Stimulated activated CD4-positive, alpha-beta T cell treated with anti-CD3 and anti-CD28 coated beads, Interleukin-15, amount 100 ng/mL, for 24 hours (primary cell): Measurements from ENCODE around the gene ARSA.

Source experiments
- DNase-seq: peaks from one replicate; pipeline ENCODE4 v3.0.0-alpha.2; 2020

The ARSA gene

DNA sequence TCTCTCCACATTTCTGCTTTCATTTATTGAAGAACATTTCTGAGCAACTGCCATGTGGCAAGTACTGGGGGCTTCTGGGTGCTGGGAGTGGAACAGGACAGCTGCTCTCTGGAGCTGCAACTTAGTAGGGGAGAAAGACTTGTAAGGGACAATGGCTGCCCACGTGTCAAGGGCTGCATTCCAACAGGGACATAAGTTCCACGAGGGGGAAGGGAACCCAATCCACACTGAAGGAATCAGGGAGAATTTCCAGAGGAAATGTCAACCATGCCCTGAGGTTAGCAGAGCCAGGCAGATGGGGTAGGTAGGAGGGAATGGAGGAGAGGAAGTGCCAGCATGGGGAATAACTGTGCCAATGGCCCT, 25.6 kb downstream of the ARSA start:
- DNase-seq: no peak

DNA sequence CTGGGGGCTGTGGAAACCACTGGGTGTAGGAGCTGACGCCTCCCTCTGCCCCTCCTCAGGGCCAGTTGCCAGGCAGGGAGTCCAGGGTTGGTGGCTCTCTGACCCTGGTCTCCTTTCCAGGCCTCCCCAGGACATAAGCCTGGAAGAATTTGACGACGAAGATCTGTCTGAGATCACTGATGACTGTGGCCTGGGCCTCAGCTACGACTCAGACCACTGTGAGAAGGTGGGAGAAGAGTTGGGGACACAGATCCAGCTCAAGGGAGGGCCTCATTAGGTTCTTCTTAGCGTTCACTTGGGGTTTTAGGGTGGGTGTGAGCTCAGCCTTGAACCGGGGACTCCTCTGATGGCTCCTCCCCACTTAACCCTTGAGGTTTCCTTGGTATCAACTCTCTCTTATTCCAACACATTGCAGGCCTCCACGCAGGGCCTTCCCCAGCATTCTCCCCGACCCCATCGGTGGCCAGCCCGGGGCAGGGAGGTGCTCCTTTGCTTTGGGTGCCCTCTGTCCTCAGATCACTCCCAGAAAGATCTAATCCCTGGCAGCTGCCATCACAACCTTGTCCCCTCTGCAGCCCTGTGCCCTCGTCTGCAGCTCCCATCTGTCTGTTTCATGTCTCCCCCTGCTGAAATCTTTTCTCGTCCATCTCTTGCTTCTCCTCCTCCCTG, 26.1 kb downstream of the ARSA start:
- no peak for DNase-seq

DNA sequence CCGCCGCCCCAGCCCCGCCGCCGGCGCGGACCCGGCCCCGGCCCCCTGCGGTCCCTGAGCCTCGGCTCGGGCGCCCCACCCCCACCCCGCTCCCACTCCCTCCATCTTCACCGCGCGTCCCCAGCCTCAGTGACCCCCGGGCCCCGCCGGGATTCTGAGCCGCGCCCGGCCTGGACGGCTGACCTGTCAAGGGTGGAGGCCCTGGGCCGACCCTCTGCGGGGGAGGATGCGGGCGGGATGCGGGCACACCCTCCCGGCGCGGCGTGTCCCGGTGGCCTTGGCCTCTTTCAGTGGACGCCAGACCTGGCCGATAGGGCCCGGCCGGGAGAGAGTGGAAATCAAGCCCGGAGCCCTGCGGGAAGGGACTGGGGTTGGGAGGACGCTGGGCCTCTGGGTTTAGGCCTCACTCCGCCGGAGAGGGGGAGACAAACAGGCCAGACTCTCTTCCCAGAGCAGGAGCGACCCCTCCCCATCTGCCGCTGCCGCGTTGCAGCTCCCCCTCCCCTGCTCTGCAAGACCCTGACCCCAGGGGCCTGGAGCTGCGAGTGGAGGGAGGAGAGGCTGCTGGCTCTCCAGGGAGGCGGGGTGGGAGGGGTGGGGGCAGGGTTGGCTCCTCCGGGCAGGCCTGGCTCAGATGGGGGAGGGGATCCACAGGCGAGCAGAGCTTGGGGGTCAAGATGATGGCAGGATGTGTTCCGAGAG, 26.8 kb downstream of the ARSA start:
- no peak for DNase-seq

DNA sequence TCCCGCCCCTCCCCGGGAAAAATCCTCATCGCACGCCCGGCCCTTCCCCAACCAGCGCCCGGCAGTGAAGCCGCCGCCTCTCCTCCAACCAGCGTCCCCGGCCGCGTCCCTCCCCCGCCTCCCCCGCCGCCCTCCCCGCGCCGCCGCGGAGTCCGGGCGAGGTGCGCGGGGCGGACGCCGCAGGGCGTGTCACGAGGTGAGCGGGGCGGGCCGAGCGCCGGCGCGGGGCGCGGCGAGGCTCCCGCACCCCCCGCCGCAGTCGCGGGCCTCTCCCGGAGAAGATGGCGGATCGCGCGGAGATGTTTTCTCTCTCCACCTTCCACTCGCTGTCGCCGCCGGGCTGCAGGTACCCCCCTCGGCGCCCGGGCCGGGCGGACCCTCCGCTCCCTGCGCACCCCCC, 27.4 kb downstream of the ARSA start, which contains the start of gene MAPK8IP2:
Gene MAPK8IP2, plus strand, starts transcription at position 256 of the 400 bp plus-strand sequence. Its CDS starts 26 bp downstream, at position 282.
- DNase-seq: peak; percentile 30

DNA sequence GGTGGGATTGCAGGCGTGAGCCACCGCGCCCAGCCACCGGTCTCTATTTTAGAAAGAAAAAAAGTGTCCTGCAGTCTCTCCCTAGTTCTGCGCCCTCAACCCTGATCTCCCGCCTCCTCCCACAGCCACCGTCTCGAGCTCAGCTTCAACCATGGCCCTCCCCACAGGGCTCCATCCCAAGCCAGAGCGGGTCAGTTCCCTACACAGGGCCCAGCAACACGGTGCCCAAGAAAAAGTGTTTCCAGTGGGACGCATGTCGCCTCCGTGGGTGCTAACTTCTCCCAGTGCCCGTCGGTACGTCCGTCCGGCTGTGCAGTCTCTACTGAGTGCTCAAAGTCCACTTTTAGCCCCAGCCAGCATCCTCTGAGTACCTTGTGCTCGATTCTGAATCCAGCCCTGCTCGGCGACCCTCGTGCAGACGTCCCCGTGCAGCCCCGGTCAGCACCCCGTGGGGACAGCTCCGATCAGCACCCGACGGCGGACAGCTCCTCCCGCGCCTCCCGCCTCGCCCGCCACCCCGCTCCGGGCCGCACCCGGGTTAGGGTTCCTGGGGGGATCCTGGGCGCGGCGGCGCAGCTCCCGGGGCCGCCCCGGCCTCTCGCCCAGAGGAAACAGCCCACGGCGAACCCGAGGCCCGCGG, 28.0 kb downstream of the ARSA start:
- DNase-seq: peak; percentile 67

DNA sequence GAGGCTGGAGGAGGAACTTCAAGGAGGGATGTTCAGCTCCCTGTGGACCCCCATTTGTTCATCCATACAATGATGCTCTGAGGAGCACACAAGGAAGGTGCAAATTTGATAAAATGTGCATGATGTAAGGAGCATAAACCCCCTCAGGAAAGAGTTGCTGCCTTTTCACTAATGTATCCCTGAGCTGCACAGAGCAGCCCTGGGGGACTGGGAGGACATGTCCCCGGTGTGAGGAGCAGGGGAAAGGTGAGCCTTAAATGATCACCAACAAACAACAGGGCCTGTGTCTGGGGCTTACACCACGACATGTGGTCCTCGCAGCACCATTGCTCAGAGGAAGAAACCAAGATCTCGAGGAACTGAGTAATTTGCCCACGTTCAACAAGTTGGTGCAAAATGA, 30.9 kb downstream of the ARSA start:
- DNase-seq: no peak

DNA sequence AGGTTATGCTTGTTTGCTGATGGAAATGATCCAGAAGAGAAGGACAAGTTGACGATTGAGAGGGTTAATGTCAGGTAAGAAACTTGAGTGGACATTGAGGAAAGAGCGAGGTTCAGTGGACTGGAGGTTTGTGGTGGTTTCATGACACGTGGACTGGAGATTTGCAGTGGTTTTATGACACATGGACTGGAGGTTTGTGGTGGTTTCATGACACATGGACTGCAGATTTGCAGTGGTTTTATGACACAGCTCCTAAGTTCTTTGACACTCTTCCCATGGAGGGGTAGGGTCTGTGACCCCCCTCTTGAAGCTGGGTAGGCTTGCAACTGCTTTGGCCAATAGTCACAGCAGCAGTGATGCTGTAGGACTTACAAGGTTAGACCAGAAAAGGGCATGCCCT, 32.8 kb downstream of the ARSA start:
- DNase-seq: no peak

DNA sequence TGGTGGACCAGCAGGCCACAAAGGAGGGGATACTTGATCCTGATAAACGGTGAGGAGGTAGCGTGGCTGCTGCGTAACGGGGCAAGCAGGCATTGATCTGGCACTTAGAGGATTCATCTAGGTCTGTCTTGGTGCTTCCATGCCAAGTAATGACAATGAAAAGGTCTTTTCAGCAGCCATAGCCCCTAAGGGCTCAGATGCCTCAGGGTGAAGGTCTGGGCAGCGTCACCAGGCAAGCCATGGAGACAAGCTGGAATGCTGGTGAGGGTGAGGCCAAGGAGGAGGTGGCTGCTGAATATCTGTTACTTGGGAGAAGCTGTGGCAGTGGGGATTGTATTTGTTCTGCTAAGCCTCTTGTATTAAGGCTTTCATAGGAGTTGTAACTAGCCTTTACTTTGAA, 40.5 kb downstream of the ARSA start:
- no peak for DNase-seq

DNA sequence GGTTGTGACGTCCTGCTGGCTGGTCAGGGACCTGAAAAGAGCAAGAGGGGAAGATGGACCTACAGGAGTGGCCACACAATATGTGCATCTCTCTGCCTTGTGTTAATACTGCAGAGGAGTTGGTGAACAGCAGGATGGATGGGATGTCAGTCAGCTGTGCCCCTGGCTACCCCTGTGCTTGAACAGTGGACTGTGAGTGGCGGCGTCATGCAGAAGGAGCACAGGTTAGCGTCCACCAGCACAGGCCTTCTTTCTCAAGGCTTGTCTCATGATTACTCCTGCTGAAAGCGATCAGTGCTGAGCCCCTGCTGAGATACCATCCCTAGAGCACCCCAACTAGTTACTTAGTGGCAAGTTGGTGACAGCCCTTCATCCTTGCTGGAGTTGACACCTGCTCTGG, 41.5 kb downstream of the ARSA start:
- no peak for DNase-seq

DNA sequence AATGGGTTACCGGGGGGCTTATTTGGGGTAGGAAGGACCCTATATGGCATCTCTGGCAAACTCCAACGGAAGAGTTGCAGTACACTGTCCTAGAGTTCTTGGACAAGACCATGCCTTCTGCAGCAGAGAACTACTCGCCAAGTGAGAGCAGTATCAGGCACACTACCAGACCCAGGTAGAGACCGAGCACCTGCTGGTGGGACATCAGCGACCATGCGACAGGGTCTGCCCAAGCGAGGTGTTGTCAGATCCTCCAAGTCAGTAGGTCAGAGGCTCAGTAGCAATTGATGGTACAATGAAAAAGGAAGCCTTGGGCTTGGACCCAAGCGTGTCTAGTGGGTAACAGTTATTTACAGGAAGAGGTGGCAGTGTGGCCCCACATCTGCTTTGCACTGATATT, 42.2 kb downstream of the ARSA start:
- no peak for DNase-seq

DNA sequence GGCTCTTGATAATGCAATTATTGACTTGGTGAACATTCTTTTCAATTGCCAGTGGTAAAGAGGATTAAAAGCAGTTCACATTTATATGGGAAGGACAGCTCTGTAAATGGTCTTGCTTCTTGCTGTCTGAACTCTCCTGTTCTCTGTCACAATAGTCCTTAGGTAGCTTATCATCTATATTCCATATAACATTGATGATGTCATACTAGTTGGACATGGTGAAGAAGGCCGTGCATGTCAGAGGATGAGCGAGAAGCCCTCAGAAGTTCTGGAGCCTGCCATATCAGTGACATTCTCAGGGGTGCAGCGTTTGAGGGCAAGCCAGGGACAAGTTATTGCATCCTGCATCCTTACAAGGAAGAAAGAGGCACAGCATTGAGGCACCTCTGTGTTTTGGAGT, 42.7 kb downstream of the ARSA start:
- DNase-seq: no peak

DNA sequence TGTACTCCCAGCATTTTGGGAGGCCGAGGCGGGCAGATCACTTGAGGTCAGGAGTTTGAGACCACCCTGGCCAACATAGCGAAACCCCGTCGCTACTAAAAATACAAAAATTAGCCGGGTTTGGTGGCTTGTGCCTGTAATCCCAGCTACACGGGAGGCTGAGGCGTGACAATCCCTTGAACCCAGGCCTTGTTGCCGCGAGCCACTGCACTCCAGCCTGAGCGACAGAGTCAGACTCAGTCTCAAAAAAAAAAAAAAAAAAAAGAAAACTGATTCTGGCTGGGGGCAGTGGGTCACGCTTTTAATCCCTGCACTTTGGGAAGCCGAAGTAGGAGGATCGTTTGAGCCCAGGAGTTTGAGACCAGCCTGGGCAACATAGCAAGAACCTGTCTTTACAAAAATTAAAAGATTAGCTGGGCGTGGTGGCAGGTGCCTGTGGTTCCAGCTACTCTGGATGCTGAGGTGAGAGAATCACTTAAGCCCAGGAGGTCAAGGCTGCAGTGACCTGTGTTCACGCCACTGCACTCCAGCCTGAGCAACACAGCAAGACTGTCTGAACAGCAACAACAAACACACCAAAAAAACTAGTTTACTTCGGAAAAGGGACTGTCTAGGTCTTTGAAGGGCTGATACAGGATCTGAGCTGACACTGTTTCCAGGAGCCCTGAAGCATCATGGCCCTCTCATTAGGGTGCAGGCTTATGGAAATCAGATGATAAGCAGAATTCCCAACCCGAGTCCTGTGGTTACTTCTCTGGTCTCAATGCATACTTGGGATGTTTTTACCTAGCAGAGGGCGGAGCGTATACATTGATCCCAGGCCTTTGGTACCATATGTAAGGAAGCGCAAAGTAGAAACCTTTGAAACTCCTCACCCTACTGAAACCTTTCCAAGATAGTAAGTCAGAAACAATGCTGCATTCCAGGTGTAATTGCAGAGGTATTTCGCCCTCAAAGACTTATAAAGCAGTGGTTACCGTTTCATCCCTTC, 43.6 kb downstream of the ARSA start:
- no peak for DNase-seq

DNA sequence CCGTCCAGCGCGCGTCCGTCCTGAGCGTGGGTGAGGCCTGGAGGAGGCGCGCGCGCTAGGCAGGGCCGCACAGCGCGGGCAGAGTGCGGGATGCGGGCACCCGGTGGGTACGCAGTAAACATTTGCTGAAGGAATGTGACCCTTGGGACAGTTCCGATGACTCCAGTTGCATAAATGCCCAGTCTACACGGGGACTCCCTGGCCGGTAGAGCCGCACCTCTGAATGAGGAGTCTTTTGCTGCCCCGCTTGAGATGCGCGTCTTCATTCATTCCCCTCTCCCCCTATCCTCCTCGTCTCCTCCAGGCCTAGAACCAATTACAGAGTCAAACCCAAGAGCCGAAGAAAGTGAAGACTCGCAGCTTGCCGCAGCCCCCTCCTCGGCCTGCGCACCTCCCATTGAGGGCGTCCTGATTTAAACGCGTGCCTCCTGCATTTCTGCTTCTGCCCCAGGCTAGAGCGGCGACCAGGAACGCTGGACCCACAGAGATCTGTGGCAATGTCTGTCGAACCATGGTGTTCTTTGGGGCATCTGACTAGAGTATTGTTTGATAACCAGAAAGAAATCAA, 44.6 kb downstream of the ARSA start:
- no peak for DNase-seq

DNA sequence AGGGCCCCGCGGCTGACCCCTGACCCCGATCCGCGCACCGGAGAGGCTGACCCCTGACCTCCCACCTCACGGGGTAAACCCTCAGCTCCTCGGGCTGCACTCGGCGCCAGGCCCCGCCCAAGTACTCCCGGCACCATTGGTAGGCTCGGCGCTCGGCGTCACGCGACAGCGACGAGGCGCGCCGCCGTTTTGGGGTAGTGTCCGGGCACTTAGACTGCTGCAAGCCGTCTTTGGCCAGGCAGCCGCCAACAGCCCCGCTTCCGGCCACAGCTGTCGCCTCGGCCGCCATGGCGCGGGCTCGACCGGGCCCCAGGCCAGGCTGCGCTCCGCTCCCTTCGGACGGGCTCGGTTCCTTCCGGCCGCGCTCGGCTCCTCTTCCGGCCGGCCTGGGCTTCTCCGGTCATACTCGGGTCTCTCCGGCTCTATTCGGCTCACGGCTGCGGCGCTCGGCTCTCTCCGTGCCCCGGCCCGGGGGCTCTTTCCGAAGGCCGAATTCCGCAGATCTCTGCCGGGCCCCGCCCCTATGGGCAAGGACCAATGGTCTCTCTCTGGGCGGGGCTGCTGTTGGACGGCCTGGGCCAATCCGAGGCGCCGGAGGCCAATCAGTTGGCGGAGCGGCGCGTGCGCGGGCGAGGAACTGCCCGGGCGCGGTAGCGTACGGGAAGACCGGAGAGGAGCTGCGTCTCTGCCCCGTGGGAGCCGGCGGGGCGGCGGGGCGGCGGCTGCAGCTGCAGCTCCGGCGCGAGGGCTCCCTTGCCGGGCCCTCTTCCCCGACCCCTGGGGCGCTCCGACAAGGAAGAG, 45.3 kb downstream of the ARSA start, which contains the start of gene CHKB:
Gene CHKB, minus strand, starts transcription at position 357 of the 801 bp plus-strand sequence. Its CDS starts 68 bp downstream, at position 289.
- DNase-seq: peak; percentile 99

DNA sequence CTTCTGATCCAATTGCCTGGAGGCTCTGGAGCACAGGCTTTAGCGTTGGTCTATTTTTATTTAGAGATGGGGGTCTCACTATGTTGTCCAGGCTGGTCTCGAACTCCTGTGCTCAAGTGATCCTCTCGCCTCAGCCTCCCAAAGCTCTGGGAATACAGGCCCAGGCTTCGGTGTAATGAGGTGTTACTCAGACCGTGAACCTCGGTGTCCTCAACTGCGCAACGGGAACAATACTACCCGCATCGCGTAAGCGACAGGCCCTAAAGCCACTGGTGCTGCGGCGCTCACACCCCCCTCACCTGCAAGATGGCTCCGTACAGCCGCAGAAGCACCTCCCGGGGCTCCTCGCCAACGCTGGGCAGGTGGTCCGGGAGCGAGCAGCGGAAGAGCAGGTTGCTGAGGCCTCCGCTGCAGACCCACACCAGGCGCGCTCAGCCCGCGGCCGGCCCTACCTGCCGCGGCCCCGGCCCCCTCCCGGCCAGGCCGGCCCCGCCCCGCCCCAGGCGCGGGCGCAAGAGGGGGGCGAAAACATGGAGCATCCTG, 45.9 kb downstream of the ARSA start:
- DNase-seq: peak; percentile 55

DNA sequence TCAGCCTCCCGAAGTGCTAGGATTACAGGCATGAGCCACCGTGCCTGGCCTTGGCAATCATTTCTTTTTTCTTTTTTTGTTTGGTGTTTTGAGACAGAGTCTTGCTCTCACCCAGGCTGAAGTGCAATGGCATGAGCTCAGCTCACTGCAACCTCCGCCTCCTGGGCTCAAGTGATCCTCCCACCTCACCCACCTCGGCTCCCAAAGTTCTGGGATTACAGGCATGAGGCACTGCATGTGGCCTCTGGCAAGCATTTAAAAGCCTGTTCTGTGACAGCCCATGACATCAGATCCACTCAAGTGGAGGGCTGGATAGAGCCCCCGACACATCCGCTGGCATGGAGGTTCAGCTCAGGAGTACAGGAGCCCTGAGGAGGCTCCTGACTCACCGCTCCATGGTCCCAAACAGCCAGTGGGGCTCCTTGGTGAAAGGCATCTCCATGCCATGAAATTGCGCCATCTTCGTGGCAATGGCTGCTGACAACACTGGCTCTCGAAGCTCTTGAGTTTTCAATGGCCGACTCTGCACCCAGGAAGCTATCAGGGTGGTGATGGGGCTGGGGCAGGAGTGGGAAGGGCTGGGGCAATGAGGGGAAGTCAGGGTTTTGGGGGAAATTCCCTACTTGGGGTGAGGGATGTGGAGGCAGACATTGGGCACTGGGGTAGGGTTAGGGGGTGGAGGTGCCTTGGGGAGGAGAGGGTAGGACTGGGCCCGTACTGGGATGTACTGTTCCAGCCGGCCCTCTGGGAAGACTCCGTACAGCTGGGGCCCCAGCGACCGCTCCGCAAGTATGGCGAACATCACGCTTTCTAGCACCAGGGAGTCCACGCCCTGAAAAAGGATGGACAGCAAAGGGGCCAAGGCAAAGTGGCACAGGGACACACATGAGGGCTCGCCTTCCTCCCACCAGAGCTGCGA, 46.7 kb downstream of the ARSA start:
- no peak for DNase-seq

DNA sequence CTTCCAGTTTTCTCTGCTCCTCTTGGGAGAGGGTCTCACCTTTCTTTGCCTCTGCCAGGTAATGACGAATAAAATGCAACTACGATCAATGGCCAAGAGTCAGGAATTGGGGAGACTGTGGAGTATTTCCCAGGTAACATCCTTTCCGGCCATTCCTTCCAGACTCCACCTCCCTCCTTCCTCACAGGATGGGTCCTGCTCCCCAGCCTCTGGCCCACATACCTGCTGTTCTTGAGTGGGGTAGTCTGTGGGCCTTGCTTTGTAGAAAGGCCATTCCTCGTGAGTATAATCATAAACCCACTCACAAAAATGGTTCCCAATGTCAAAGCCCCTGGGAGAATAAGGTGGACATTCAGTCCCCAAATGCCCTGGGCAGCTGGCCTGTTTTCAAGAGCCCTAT, 48.2 kb downstream of the ARSA start:
- no peak for DNase-seq

DNA sequence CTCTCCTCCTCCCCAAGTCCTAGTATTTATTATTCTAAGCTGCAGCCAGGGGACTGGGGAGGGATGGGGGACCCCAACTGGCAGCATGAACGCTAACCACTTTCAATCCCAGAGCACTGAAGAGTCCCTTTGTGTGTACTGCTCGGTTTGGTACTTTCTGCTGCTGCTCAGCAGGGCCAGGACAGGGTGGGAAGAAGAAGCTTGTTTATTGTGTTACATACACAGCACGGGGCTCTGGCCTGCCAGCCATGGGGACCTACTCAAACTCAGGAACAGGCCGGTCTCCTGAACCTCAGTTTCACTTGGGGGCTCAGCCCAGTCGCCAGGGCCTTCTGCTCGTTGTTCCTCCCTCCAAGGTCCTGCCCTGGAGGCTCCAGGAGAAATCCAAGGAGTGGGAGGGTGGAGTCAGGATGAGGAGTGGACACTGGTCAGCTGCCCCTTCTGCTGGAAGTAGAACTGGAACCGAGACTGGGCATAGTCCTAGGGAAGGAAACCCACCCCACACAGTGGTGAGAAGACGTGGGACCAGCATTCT, 49.1 kb downstream of the ARSA start:
- DNase-seq: no peak

DNA sequence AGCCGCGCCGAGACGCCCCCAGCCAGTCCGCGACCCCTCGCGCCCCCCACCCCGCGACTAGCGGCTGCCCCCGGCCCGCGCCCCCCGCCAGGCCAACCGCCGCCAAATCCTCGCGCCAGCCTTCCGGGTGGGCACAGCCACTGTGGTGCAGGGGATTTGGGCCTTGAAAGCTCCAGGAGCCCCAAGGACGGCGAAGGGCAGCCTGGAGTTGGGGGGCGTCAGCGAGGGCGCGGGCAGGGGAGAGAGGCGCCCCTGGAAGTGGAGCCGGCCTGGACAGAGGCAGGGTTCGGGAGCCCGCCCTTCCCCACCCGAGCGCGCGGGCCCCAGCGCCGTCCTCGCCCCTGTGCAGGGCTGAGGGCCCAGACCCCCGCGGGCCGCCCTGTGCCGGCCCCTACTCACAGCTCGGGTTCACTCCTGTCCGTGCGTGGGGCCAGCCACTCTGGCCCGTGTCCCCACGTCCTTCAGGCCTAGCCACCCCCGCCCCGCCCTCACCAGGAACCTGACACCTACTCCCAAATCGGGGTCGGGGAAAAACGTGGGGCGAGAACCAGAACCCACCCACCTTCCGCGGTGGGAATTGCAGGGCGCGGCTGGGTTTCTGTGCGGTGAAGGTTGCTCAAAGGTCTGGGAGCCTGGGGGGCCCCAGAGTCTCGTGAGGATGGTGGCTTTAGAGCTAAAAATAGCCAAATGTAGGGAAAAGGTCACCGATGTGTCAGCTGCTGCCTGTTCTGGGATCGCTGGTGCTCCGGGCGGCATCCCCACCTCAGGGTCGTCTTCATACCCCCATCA, 49.8 kb downstream of the ARSA start, which contains the start of gene CPT1B:
Gene CPT1B, minus strand, starts transcription at position 441 of the 789 bp plus-strand sequence. CDS start 512 bp downstream, outside the sequence.
- DNase-seq: no peak
